Body of pancreas (tissue), 4 donors: ENCODE data around the gene RELB.

Experiments used
- CTCF ChIP-seq, 7 experiments: fragments of 450-650 bp in 4 of 7; fragments of 200-600 bp in 3 of 7; sonication (generic) in 3 of 7; IDR thresholded peaks; one replicate each; pipeline ENCODE4 v1.5.1; 2016 to 2019; ENCODE audit warnings: antibody characterized with exemption in 7 of 7
- POLR2A ChIP-seq, 3 donors: fragments of 450-650 bp; IDR thresholded peaks; one replicate each; pipeline ENCODE4 v1.6.1; 2016; ENCODE audit warnings: antibody characterized with exemption in 3 of 3, mild to moderate bottlenecking in 2 of 3

GRCh38 chr19:44959691-44960090 lies 41.6 kb upstream of the RELB start:
- TF ChIP-seq CTCF (IDR thresholded peaks at IDR 0.05), result no peak
- TF ChIP-seq POLR2A (IDR thresholded peaks at IDR 0.05), result no peak
